Sigmoid colon (tissue), 7 donors: ENCODE results near the gene LARP4B. TPM values are rescaled to one million over a fixed set of nuclear protein-coding genes. Genes with fewer than 3 reads are reported as not detected.

ENCODE experiments used
- DNase-seq: peaks from one replicate; pipeline ENCODE4 v3.0.0-alpha.2; 2019
- H3K27ac ChIP-seq, 4 donors: fragments of 200-600 bp; sonication (generic); one replicate each; pipeline ENCODE4 v1.5.1; 2016 to 2019; ENCODE audit warnings: mild to moderate bottlenecking in 1 of 4
- H3K27me3 ChIP-seq, 3 donors: fragments of 200-600 bp; sonication (generic); one replicate each; pipeline ENCODE4 v1.5.1; 2019; ENCODE audit warnings: mild to moderate bottlenecking in 1 of 3
- H3K36me3 ChIP-seq, 4 donors: fragments of 200-600 bp; sonication (generic); one replicate each; pipeline ENCODE4 v1.5.1; 2016 to 2019
- H3K4me1 ChIP-seq, 4 donors: fragments of 200-600 bp; sonication (generic); one replicate each; pipeline ENCODE4 v1.5.1; 2017 to 2019
- H3K4me3 ChIP-seq, 4 donors: fragments of 200-600 bp; sonication (generic); one replicate each; pipeline ENCODE4 v1.5.1; 2017 to 2019; ENCODE audit warnings: mild to moderate bottlenecking in 2 of 4, moderate library complexity in 1 of 4
- H3K9me3 ChIP-seq, 4 donors: fragments of 200-600 bp in 3 of 4; sonication (generic) in 3 of 4; one replicate each; pipeline versions ENCODE4 v1.5.1 to v1.6.1; 2013 to 2019
- CTCF ChIP-seq, 4 experiments: fragments of 450-650 bp in 3 of 4; fragments of 200-600 bp in 1 of 4; IDR thresholded peaks; one replicate each; pipeline ENCODE4 v1.5.1; 2016 to 2019; ENCODE audit warnings: antibody characterized with exemption in 4 of 4, mild to moderate bottlenecking in 3 of 4, moderate library complexity in 2 of 4
- EP300 ChIP-seq, 4 donors: sonication (generic); formaldehyde crosslinking; IDR thresholded peaks; one replicate each; pipeline ENCODE4 v1.6.1; 2017; ENCODE audit warnings: antibody characterized with exemption in 4 of 4
- POLR2A ChIP-seq, 2 donors: fragments of 450-650 bp; IDR thresholded peaks; one replicate each; pipeline ENCODE4 v1.6.1; 2016; ENCODE audit warnings: antibody characterized with exemption in 2 of 2, mild to moderate bottlenecking in 2 of 2, moderate library complexity in 2 of 2
- POLR2AphosphoS5 ChIP-seq, 4 donors: sonication (generic); formaldehyde crosslinking; IDR thresholded peaks; one replicate each; pipeline ENCODE4 v1.6.1; 2017; ENCODE audit warnings: antibody characterized with exemption in 4 of 4
- WGBS, 2 donors: extraction: QIAGEN DNeasy Blood & Tissue Kit; methylation state at CpG; one replicate each; pipeline ENCODE4 v1.1.7; 2013; 5-methylcytosine and 5-hydroxymethylcytosine counted together
- intact Hi-C: fragments of 100-400 bp; cut with DNase I; formaldehyde crosslinking; loops from one replicate; pipeline ENCODE4 v1.15.1; 2023
- polyA plus RNA-seq, 3 donors: library from polyadenylated mRNA; stranded (reverse); fragments of 200-250 nt; gene quantifications; one replicate each; pipeline ENCODE4 v1.2.3, GENCODE V29; 2013
- total RNA-seq, 4 donors: library from RNA; depleted of rRNA; stranded (reverse); fragments of >200 nt; gene quantifications; one replicate each; pipeline ENCODE4 v1.1.0, GENCODE V29; 2016
- donor health status: healthy with polysubstance abuse.
- donor health status: Bipolar disorder and iron deficiency.
- donor health status: healthy.

The LARP4B gene
- total and polyA plus RNA-seq, 7 donors, result 11.4 to 57.6 (median 31.9) TPM

- H3K4me1 ChIP-seq, result no peaks in the 10 kb centered on the region
- TF ChIP-seq POLR2AphosphoS5 (IDR thresholded peaks at IDR 0.05), result no peak
- no peak for TF ChIP-seq POLR2A (IDR thresholded peaks at IDR 0.05)
- TF ChIP-seq EP300 (IDR thresholded peaks at IDR 0.05), result no peak
- TF ChIP-seq CTCF (IDR thresholded peaks at IDR 0.05), result no peak
- 92 to 94% methylated on average over 19 of the region's 19 CpGs for WGBS, 2 donors
- intact Hi-C loops, result no loop called here
- no peaks in the 10 kb centered on the region for H3K9me3 ChIP-seq
- no peak for DNase-seq
- peaks cover 20 to 96% (median 56%) of the 10 kb centered on the region in 4 donors for H3K36me3 ChIP-seq
- no peak overlapping the region for H3K27ac ChIP-seq
- no peak overlapping the region for H3K4me3 ChIP-seq
- no peaks in the 10 kb centered on the region for H3K27me3 ChIP-seq
These were observed 118.7 kb downstream of the LARP4B start for GRCh38 chr10:812787-813186.

- WGBS, 2 donors, result 91 to 92% methylated on average over 9 of the region's 9 CpGs
- H3K36me3 ChIP-seq, result peaks cover 15 to 94% (median 58%) of the 10 kb centered on the region in 4 donors
- H3K9me3 ChIP-seq, result no peaks in the 10 kb centered on the region
These were observed 119.9 kb downstream of the LARP4B start for GRCh38 chr10:811379-812175.

GRCh38 chr10:810351-810846 is 121.1 kb downstream of the LARP4B start:
- Histone ChIP-seq H3K27ac (no peak overlapping the region), H3K27me3 (no peaks in the 10 kb centered on the region), H3K9me3 (no peaks in the 10 kb centered on the region), H3K4me1 (no peaks in the 10 kb centered on the region), H3K36me3 (peaks cover 10 to 83% (median 53%) of the 10 kb centered on the region in 4 donors), H3K4me3 (no peak overlapping the region)
- DNase-seq, result no peak
- no peak for TF ChIP-seq POLR2AphosphoS5 (IDR thresholded peaks at IDR 0.05)
- TF ChIP-seq CTCF (IDR thresholded peaks at IDR 0.05), result peak in 2 of 4 experiments; percentile 31 to 54
- WGBS, 2 donors, result 81 to 85% methylated on average over 16 of the region's 16 CpGs
- intact Hi-C loops, result no loop called here

More at GRCh38 chr10:811379-812175, 119.9 kb downstream of the LARP4B start:
- DNase-seq, result no peak
- intact Hi-C loops, result no loop called here
- Histone ChIP-seq H3K4me3 (no peak overlapping the region), H3K27ac (no peak overlapping the region), H3K4me1 (no peaks in the 10 kb centered on the region), H3K27me3 (no peaks in the 10 kb centered on the region)
- no peak for TF ChIP-seq CTCF (IDR thresholded peaks at IDR 0.05)
- TF ChIP-seq EP300 (IDR thresholded peaks at IDR 0.05), result no peak
- TF ChIP-seq POLR2AphosphoS5 (IDR thresholded peaks at IDR 0.05), result no peak
- no peak for TF ChIP-seq POLR2A (IDR thresholded peaks at IDR 0.05)

GRCh38 chr10:809671-810350 is 121.7 kb downstream of the LARP4B start:
- Histone ChIP-seq H3K9me3 (no peaks in the 10 kb centered on the region), H3K27ac (no peak overlapping the region), H3K4me1 (no peaks in the 10 kb centered on the region), H3K4me3 (no peak overlapping the region), H3K27me3 (no peaks in the 10 kb centered on the region), H3K36me3 (peaks cover 10 to 77% (median 49%) of the 10 kb centered on the region in 4 donors)
- intact Hi-C loops, result no loop called here
- WGBS, 2 donors, result 95 to 96% methylated on average over 29 of the region's 29 CpGs
- DNase-seq, result no peak
- no peak for TF ChIP-seq POLR2AphosphoS5 (IDR thresholded peaks at IDR 0.05)
- TF ChIP-seq EP300 (IDR thresholded peaks at IDR 0.05), result no peak
- TF ChIP-seq CTCF (IDR thresholded peaks at IDR 0.05), result no peak
- no peak for TF ChIP-seq POLR2A (IDR thresholded peaks at IDR 0.05)
